ENCODE measurements around the gene PTPRO.

- TF ChIP-seq POLR2A (IDR thresholded peaks at IDR 0.05; ENCODE audit: low read depth, low read length), result no peak
- TF ChIP-seq TAF1 (IDR thresholded peaks at IDR 0.05; ENCODE audit: borderline replicate concordance, low read depth, low read length), result no peak
- TF ChIP-seq POLR2AphosphoS5 (IDR thresholded peaks at IDR 0.05; ENCODE audit: low read depth, low read length), result no peak
Measured at GRCh38 chr12:15591811-15592210, 269.5 kb downstream of the PTPRO start.
